ENCODE measurements around the gene RPS19.
A peak's percentile ranks its signal among the peaks of the same experiment; 100 is the strongest.

The RPS19 gene

GRCh38 chr19:41877916-41878905, 18.2 kb downstream of the RPS19 start:
- no peak for DNase-seq (ENCODE audit: low read depth in 4 of 4, low spot score in 1 of 4)

- DNase-seq (ENCODE audit: low read depth in 4 of 4, low spot score in 1 of 4), result no peak
Measured at GRCh38 chr19:41879080-41879479, 19.0 kb downstream of the RPS19 start.

- DNase-seq (ENCODE audit: low read depth in 4 of 4, low spot score in 1 of 4), result no peak
Measured at GRCh38 chr19:41879670-41880328, 19.7 kb downstream of the RPS19 start.

GRCh38 chr19:41880329-41880708, 20.3 kb downstream of the RPS19 start:
- DNase-seq (ENCODE audit: low read depth in 4 of 4, low spot score in 1 of 4), result no peak

- peak in 1 of 4 experiments; percentile 47 for DNase-seq (ENCODE audit: low read depth in 4 of 4, low spot score in 1 of 4)
Measured at GRCh38 chr19:41882568-41883462, 22.8 kb downstream of the RPS19 start, which contains the start of gene ARHGEF1. ARHGEF1 (plus strand) TSS chr19:41883184; CDS start chr19:41888083, 4,899 bp downstream.

- DNase-seq (ENCODE audit: low read depth in 4 of 4, low spot score in 1 of 4), result no peak
Measured at GRCh38 chr19:41883463-41883820, 23.4 kb downstream of the RPS19 start.

GRCh38 chr19:41883821-41884733, 24.0 kb downstream of the RPS19 start:
- DNase-seq (ENCODE audit: low read depth in 4 of 4, low spot score in 1 of 4), result peak; percentile 68 to 89 (median 76)

GRCh38 chr19:41886761-41887710, 27.0 kb downstream of the RPS19 start:
- peak in 1 of 4 experiments; percentile 59 for DNase-seq (ENCODE audit: low read depth in 4 of 4, low spot score in 1 of 4)

GRCh38 chr19:41887711-41888382, 27.8 kb downstream of the RPS19 start:
- DNase-seq (ENCODE audit: low read depth in 4 of 4, low spot score in 1 of 4), result peak; percentile 54 to 82 (median 66)

- no peak for DNase-seq (ENCODE audit: low read depth in 4 of 4, low spot score in 1 of 4)
Measured at GRCh38 chr19:41888926-41889325, 28.9 kb downstream of the RPS19 start.

- no peak for DNase-seq (ENCODE audit: low read depth in 4 of 4, low spot score in 1 of 4)
Measured at GRCh38 chr19:41889896-41890295, 29.8 kb downstream of the RPS19 start.

GRCh38 chr19:41890936-41891335, 30.9 kb downstream of the RPS19 start:
- DNase-seq (ENCODE audit: low read depth in 4 of 4, low spot score in 1 of 4), result no peak

GRCh38 chr19:41892173-41892902, 32.3 kb downstream of the RPS19 start:
- DNase-seq (ENCODE audit: low read depth in 4 of 4, low spot score in 1 of 4), result no peak

- no peak for DNase-seq (ENCODE audit: low read depth in 4 of 4, low spot score in 1 of 4)
Measured at GRCh38 chr19:41893899-41894298, 33.8 kb downstream of the RPS19 start.

GRCh38 chr19:41894350-41894749, 34.3 kb downstream of the RPS19 start:
- no peak for DNase-seq (ENCODE audit: low read depth in 4 of 4, low spot score in 1 of 4)

- no peak for DNase-seq (ENCODE audit: low read depth in 4 of 4, low spot score in 1 of 4)
Measured at GRCh38 chr19:41895745-41896580, 35.9 kb downstream of the RPS19 start.

- no peak for DNase-seq (ENCODE audit: low read depth in 4 of 4, low spot score in 1 of 4)
Measured at GRCh38 chr19:41896581-41896942, 36.5 kb downstream of the RPS19 start.

Measured in stimulated activated CD4-positive, alpha-beta T cell treated with anti-CD3 and anti-CD28 coated beads, Interleukin-1b, Interleukin-23, amount 100 ng/mL, for 24 hours (primary cell).